ENCODE results near the gene ZBED2. TPM values are rescaled to one million over a fixed set of nuclear protein-coding genes. Genes with fewer than 3 reads are reported as not detected.

Gene ZBED2
- total RNA-seq, 1 donor from 2014 or later: 2.4 TPM

DNA sequence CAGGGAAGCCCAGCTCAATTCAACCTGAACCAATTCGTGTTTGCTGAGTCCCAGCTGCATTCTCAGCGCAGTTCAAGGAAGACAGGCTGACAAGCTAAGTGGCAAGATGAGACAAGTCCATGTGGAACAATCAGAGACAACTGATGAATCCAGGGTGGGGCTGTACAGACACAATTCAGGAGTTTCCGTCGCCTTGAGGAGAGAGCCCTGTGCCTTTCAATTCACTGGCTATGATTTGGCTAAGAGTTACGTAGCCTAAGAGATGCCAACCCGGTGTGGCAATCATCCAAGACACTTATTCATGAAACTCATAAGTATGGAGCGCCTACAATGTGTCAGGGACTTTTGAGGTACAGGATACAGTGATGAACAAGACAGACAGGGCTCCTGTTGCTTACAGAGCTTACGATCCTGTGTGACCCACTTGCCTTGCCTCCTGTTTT, 15.5 kb upstream of the ZBED2 start:
- no peak overlapping the region for H3K4me3 ChIP-seq (ENCODE audit: low read depth, low read length)
- DNase-seq (ENCODE audit: low read depth): no peak
- TF ChIP-seq, protein P1, sequence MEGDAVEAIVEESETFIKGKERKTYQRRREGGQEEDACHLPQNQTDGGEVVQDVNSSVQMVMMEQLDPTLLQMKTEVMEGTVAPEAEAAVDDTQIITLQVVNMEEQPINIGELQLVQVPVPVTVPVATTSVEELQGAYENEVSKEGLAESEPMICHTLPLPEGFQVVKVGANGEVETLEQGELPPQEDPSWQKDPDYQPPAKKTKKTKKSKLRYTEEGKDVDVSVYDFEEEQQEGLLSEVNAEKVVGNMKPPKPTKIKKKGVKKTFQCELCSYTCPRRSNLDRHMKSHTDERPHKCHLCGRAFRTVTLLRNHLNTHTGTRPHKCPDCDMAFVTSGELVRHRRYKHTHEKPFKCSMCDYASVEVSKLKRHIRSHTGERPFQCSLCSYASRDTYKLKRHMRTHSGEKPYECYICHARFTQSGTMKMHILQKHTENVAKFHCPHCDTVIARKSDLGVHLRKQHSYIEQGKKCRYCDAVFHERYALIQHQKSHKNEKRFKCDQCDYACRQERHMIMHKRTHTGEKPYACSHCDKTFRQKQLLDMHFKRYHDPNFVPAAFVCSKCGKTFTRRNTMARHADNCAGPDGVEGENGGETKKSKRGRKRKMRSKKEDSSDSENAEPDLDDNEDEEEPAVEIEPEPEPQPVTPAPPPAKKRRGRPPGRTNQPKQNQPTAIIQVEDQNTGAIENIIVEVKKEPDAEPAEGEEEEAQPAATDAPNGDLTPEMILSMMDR (conservative IDR thresholded peaks at IDR 0.05; ENCODE audit: low read depth, low read length): no peak

DNA sequence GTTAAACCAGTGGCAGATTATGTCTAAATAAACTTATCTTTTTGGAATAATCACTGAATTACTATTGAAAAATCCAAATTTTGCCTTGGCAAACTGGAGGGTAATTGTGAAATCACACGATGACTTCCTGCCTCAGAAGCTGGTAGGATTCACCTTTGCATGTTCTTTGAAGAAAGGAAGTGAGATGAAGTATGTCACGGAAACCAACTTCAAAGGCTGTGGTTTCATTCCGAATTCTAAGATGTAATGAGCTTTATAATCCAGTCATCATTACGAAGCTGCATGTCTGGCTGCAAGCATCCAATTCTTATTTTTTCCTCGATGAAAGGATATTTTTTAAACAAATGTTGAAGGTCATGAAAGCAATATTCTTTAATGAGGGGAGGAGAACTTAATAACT, 15.0 kb upstream of the ZBED2 start:
- DNase-seq (ENCODE audit: low read depth): no peak
- no peak overlapping the region for H3K4me3 ChIP-seq (ENCODE audit: low read depth, low read length)
- TF ChIP-seq, protein P1 (conservative IDR thresholded peaks at IDR 0.05; ENCODE audit: low read depth, low read length): no peak

DNA sequence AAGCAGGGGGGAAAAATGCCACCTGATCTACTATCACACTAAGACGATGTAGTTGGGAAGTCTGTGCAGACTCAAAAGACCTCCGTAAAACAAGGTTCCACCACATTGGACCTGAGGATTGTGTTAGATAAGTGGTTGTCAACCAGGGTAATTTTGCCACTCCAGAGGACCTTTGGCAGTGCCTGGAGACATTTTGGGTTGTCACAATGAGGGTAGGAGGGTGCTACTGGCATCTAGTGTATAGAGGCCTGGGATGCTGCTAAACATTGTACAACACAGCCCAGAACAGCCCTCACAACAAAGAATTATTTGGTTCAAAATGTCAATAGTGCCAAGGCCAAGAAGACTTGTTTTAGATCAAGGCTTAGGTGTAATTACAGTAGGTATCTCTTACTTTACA, 14.6 kb upstream of the ZBED2 start:
- no peak overlapping the region for H3K4me3 ChIP-seq (ENCODE audit: low read depth, low read length)
- DNase-seq (ENCODE audit: low read depth): no peak
- TF ChIP-seq, protein P1 (conservative IDR thresholded peaks at IDR 0.05; ENCODE audit: low read depth, low read length): no peak

DNA sequence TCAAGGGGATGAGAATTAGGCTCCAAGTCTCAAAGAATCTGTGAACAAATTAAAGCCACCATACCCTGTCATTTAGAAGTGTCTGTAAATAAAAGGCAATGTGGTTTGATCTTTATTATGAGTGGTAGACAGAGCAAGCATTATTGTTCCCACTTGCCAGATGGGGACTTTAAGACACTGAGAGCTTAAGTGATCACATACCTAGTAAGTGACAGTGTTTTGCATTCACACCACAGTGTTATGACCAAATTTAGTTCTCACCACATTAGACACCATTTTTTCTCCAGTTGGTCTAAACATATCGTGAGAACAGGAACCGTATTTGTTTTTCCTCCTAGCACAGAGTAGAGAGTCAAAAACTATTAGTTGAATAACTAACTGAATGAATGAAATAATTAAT, 13.2 kb upstream of the ZBED2 start:
- TF ChIP-seq, protein P1 (conservative IDR thresholded peaks at IDR 0.05; ENCODE audit: low read depth, low read length): no peak
- H3K4me3 ChIP-seq (ENCODE audit: low read depth, low read length): no peak overlapping the region
- DNase-seq (ENCODE audit: low read depth): no peak

DNA sequence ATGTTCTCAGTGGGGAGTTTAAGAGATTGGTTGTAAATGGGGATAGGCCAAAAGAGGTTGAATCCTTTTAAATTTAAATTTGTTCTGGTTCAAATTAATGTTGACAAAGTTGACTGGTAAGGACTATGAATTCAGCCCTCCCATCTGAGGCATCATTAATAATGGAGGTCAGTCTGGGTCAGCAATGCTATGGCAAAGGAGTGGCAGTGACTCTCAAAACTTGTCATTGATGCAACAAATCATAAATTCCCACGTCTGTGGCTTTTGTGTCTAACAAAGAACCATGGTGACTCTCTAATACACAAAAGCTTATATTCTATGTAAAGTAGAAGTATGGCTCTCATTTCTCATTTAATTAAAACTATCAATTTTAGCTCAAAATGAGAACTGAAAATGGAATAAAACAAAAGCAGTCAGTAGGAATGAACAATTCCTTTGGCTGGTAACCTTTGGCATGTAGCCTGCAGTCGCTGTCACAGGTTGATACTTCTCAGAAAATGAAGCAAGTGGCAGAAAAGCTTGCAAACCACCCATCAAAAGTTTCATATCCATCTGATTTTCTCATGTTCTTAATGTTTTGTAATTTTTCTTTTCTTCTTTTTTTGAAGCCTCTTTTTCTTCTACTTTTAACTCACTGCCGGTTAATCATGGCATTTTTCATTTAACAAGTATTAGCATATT, 12.2 kb upstream of the ZBED2 start:
- TF ChIP-seq, protein P1 (conservative IDR thresholded peaks at IDR 0.05; ENCODE audit: low read depth, low read length): no peak
- DNase-seq (ENCODE audit: low read depth): no peak
- no peak overlapping the region for H3K4me3 ChIP-seq (ENCODE audit: low read depth, low read length)

DNA sequence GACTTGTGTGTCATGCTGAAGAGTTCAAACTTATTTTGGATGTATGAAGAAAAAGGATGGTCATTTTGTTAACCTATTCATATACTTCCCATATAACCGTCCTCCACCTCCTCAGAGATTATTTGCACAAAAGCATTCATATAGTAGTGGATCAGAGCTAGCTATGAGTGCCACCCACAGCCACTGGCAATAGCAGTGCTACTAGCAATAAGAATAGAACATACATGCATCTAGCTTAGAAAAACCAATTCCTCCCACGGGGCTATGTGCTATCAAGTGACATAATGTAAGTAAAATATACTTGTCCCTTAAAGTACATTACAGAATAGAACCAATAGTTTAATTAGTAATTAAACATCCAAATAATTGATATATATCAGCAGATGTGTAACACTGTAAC, 10.3 kb upstream of the ZBED2 start:
- no peak overlapping the region for H3K4me3 ChIP-seq (ENCODE audit: low read depth, low read length)
- DNase-seq (ENCODE audit: low read depth): no peak
- TF ChIP-seq, protein P1 (conservative IDR thresholded peaks at IDR 0.05; ENCODE audit: low read depth, low read length): no peak

DNA sequence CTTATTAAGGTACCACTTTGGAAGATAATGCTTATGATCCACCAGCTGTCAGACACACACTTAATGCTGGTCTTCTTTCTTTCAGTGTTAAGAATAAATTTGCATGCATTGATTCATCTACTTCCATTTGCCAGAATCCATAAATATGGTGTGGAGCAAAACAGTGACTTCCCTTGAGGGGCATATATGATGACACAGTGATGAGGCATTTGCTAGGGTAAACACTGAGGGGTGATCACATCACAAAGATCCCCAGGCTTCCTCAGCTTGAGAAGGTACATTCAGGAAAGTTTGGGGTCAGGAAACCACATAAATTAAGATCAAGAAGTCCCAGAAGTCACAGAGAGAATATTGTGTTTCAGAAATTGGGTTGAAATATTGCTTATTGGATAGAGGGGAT, 9.9 kb upstream of the ZBED2 start:
- no peak for DNase-seq (ENCODE audit: low read depth)
- TF ChIP-seq, protein P1 (conservative IDR thresholded peaks at IDR 0.05; ENCODE audit: low read depth, low read length): no peak

More for the DNA sequence above, 9.9 kb upstream of the ZBED2 start:
- no peak overlapping the region for H3K4me3 ChIP-seq (ENCODE audit: low read depth, low read length)
